Measurements from ENCODE around the gene SNX27. TPM values are rescaled to one million over a fixed set of nuclear protein-coding genes. Genes with fewer than 3 reads are reported as not detected.
A peak's percentile ranks its signal among the peaks of the same experiment; 100 is the strongest.

SNX27 gene
- total and polyA plus RNA-seq, 2 donors (not counting 1 experiment from before 2014, with no cell fraction given) = 29.5 to 38.1 TPM

DNA sequence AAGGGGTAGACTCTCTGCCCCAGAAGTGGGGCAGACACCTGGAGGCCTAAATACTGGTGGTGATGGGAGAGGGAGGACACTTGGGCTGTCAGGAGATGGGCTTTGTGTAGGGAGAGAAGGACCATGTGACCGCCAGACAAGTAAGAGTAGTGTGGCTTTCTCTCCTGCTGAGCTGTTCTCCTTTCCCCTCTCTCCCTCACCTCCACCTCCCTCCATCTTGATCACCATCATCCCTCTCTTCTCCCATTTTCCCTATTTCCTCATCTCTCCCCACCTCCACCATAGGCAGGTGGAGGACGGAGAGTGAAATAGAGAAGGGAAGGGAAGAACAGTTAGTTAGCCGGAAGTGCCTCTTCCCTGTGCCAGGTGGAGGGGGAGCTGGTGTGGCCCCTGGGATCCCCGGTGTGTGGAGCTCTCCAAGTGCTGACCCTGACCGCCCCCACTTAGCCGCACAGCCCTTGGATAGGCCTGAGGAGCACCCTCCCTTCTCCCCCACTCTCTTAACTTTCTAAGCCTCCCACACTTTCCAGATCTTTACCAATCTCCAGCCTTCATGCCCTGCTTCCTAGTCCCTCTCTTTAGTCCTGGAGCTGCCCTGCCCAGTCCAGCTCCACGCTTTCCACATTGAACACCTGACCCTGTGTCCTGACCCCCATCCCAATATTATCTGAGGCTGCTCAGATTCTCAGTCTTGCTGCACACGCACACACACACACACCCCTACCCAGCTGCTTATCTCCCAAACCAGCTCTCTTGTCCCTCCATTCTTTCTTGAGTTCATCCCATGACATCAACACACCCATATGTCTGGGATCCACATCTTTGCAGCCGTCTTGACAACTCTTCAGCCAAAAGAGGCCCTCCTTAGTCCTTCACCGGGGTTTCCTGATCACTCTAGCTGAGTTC, 103.2 kb downstream of the SNX27 start:
- H3K9ac ChIP-seq (ENCODE audit: insufficient read depth, low read length) = no peak overlapping the region
- no peaks in the 10 kb centered on the region for H3K36me3 ChIP-seq (ENCODE audit: control insufficient read depth, insufficient read depth, low read length)
- no peak overlapping the region for H3K4me3 ChIP-seq (replicated peaks in 1 of 4; ENCODE audit: control extremely low read depth in 1 of 4, insufficient read depth in 1 of 4, low read depth in 3 of 4, low read length in 4 of 4)
- H3K9me3 ChIP-seq (ENCODE audit: control insufficient read depth, insufficient read depth, low read depth, low read length) = no peaks in the 10 kb centered on the region
- no peaks in the 10 kb centered on the region for H4K20me1 ChIP-seq (ENCODE audit: control insufficient read depth, extremely low read depth, insufficient read depth, low read length)
- TF ChIP-seq, protein P1, sequence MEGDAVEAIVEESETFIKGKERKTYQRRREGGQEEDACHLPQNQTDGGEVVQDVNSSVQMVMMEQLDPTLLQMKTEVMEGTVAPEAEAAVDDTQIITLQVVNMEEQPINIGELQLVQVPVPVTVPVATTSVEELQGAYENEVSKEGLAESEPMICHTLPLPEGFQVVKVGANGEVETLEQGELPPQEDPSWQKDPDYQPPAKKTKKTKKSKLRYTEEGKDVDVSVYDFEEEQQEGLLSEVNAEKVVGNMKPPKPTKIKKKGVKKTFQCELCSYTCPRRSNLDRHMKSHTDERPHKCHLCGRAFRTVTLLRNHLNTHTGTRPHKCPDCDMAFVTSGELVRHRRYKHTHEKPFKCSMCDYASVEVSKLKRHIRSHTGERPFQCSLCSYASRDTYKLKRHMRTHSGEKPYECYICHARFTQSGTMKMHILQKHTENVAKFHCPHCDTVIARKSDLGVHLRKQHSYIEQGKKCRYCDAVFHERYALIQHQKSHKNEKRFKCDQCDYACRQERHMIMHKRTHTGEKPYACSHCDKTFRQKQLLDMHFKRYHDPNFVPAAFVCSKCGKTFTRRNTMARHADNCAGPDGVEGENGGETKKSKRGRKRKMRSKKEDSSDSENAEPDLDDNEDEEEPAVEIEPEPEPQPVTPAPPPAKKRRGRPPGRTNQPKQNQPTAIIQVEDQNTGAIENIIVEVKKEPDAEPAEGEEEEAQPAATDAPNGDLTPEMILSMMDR (conservative IDR thresholded peaks at IDR 0.05 in 1 of 2, IDR thresholded peaks at IDR 0.05 in 1 of 2; ENCODE audit: low read depth in 1 of 2, low read length in 2 of 2) = no peak
- no peak for TF ChIP-seq EZH2 (IDR thresholded peaks at IDR 0.05; ENCODE audit: low read length, missing control alignments)
- no peak overlapping the region for H3K4me2 ChIP-seq (ENCODE audit: extremely low read depth, insufficient read depth, low read length)
- no peak for DNase-seq (ENCODE audit: low read depth in 2 of 2)
- H3K4me1 ChIP-seq (ENCODE audit: control insufficient read depth, extremely low read depth, insufficient read depth, low read length) = no peaks in the 10 kb centered on the region
- no peak overlapping the region for H3K27ac ChIP-seq (ENCODE audit: insufficient read depth, low read length)
- peaks cover 47% of the 10 kb centered on the region for H3K27me3 ChIP-seq (ENCODE audit: control insufficient read depth, insufficient read depth, low read length)
- no peak overlapping the region for H2AFZ ChIP-seq (ENCODE audit: low read length)
- H3K79me2 ChIP-seq (ENCODE audit: control insufficient read depth, insufficient read depth, low read length) = no peaks in the 10 kb centered on the region

DNA sequence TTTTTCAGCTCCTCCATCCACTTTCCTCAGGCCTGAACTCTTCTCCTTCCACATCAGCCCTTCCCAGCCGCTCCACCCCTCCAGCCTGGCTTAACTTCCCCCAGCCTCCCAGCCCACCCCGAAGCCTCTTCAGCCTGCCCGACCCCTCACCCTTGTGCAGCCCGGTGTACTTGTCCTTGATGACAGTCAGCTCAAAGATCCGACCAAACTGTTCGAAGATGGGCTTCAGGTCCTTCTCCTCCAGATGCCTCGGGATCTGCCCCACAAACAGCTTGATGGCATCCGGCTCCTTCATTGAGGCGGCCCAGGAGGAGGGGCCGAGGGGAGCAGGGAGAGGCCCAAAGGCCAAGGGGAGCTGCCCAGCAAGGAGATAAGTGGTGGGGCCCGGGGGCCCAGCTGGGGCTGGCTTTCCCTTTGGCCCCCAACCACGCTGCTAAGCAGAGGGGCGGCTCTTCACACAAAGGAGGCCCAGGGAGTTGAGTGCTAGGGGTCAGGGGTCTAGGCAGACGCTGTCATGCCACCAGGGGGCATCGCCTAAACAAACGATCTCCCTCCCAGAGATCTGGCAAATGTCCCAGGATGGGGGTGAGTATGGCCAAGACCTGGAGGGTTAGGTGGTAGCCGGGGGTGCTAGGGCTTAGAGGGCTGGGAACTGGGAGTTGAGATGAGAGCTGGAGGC, 104.0 kb downstream of the SNX27 start:
- TF ChIP-seq, protein P1 (conservative IDR thresholded peaks at IDR 0.05 in 1 of 2, IDR thresholded peaks at IDR 0.05 in 1 of 2; ENCODE audit: low read depth in 1 of 2, low read length in 2 of 2) = peak in 1 of 2 donors; percentile 9
- no peak for TF ChIP-seq EZH2 (IDR thresholded peaks at IDR 0.05; ENCODE audit: low read length, missing control alignments)
- H3K9me3 ChIP-seq (ENCODE audit: control insufficient read depth, insufficient read depth, low read depth, low read length) = no peaks in the 10 kb centered on the region
- no peak overlapping the region for H3K27ac ChIP-seq (ENCODE audit: insufficient read depth, low read length)
- no peaks in the 10 kb centered on the region for H3K4me1 ChIP-seq (ENCODE audit: control insufficient read depth, extremely low read depth, insufficient read depth, low read length)
- no peaks in the 10 kb centered on the region for H3K79me2 ChIP-seq (ENCODE audit: control insufficient read depth, insufficient read depth, low read length)
- no peak overlapping the region for H2AFZ ChIP-seq (ENCODE audit: low read length)
- no peak overlapping the region for H3K4me2 ChIP-seq (ENCODE audit: extremely low read depth, insufficient read depth, low read length)
- H3K27me3 ChIP-seq (ENCODE audit: control insufficient read depth, insufficient read depth, low read length) = peaks cover 47% of the 10 kb centered on the region
- no peaks in the 10 kb centered on the region for H3K36me3 ChIP-seq (ENCODE audit: control insufficient read depth, insufficient read depth, low read length)
- H3K4me3 ChIP-seq (replicated peaks in 1 of 4; ENCODE audit: control extremely low read depth in 1 of 4, insufficient read depth in 1 of 4, low read depth in 3 of 4, low read length in 4 of 4) = no peak overlapping the region
- H3K9ac ChIP-seq (ENCODE audit: insufficient read depth, low read length) = no peak overlapping the region
- H4K20me1 ChIP-seq (ENCODE audit: control insufficient read depth, extremely low read depth, insufficient read depth, low read length) = no peaks in the 10 kb centered on the region
- DNase-seq (ENCODE audit: low read depth in 2 of 2) = no peak

DNA sequence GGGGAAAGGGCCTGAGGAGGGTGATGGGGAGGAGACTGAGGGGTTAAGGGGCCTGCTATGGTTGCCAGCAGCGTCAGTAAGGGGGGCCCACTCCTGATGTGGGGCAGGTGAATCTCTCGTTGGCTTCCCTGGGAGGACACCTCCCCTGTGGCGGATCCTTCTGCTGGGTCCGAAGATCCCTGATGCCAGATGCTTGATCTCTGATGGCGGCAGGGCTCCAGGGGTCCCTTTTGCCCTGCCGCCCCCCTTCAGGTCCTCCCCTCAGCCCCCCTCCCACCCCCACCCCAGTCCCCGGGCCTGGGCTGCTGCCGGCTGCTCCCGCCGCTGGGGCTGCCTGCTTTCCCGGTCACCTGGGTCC, 104.5 kb downstream of the SNX27 start:
- H3K27ac ChIP-seq (ENCODE audit: insufficient read depth, low read length) = no peak overlapping the region
- H3K4me3 ChIP-seq (replicated peaks in 1 of 4; ENCODE audit: control extremely low read depth in 1 of 4, insufficient read depth in 1 of 4, low read depth in 3 of 4, low read length in 4 of 4) = no peak overlapping the region
- H3K4me2 ChIP-seq (ENCODE audit: extremely low read depth, insufficient read depth, low read length) = no peak overlapping the region
- H2AFZ ChIP-seq (ENCODE audit: low read length) = no peak overlapping the region
- H3K9ac ChIP-seq (ENCODE audit: insufficient read depth, low read length) = no peak overlapping the region
- no peaks in the 10 kb centered on the region for H4K20me1 ChIP-seq (ENCODE audit: control insufficient read depth, extremely low read depth, insufficient read depth, low read length)
- no peaks in the 10 kb centered on the region for H3K4me1 ChIP-seq (ENCODE audit: control insufficient read depth, extremely low read depth, insufficient read depth, low read length)
- no peaks in the 10 kb centered on the region for H3K36me3 ChIP-seq (ENCODE audit: control insufficient read depth, insufficient read depth, low read length)
- TF ChIP-seq, protein P1 (conservative IDR thresholded peaks at IDR 0.05 in 1 of 2, IDR thresholded peaks at IDR 0.05 in 1 of 2; ENCODE audit: low read depth in 1 of 2, low read length in 2 of 2) = no peak
- TF ChIP-seq EZH2 (IDR thresholded peaks at IDR 0.05; ENCODE audit: low read length, missing control alignments) = no peak
- no peaks in the 10 kb centered on the region for H3K79me2 ChIP-seq (ENCODE audit: control insufficient read depth, insufficient read depth, low read length)
- no peaks in the 10 kb centered on the region for H3K9me3 ChIP-seq (ENCODE audit: control insufficient read depth, insufficient read depth, low read depth, low read length)
- DNase-seq (ENCODE audit: low read depth in 2 of 2) = no peak
- H3K27me3 ChIP-seq (ENCODE audit: control insufficient read depth, insufficient read depth, low read length) = peaks cover 47% of the 10 kb centered on the region

Data from fibroblast of lung (primary cell).